Memory B cell (primary cell): ENCODE data around the gene SULF2.

Experiments used
- ATAC-seq: fragments of 150-1000 bp; cut with Tn5 transposase; 2 replicates; pipeline ENCODE4 v1.10.0; 2021; ENCODE audit warnings: low read depth, mild to moderate bottlenecking, moderate library complexity
- DNase-seq, 2 donors: peaks; one replicate each; pipeline ENCODE4 v3.0.0; 2022; ENCODE audit warnings: low spot score in 2 of 2
- H3K27ac Mint-ChIP-seq: one replicate; pipeline ENCODE4 v1.8.0; 2022; ENCODE audit warnings: mild to moderate bottlenecking, moderate library complexity, mixed read lengths
- H3K27me3 Mint-ChIP-seq: one replicate; pipeline ENCODE4 v1.8.0; 2022; ENCODE audit warnings: mixed read lengths
- H3K36me3 Mint-ChIP-seq: one replicate; pipeline ENCODE4 v1.8.0; 2022; ENCODE audit warnings: mild to moderate bottlenecking, mixed read lengths
- H3K4me1 Mint-ChIP-seq: one replicate; pipeline ENCODE4 v1.8.0; 2022; ENCODE audit warnings: mixed read lengths
- H3K4me3 Mint-ChIP-seq: one replicate; pipeline ENCODE4 v1.8.0; 2022; ENCODE audit warnings: mild to moderate bottlenecking, moderate library complexity, mixed read lengths
- H3K9me3 Mint-ChIP-seq: one replicate; pipeline ENCODE4 v1.8.0; 2022; ENCODE audit warnings: mixed read lengths

Gene SULF2

DNA sequence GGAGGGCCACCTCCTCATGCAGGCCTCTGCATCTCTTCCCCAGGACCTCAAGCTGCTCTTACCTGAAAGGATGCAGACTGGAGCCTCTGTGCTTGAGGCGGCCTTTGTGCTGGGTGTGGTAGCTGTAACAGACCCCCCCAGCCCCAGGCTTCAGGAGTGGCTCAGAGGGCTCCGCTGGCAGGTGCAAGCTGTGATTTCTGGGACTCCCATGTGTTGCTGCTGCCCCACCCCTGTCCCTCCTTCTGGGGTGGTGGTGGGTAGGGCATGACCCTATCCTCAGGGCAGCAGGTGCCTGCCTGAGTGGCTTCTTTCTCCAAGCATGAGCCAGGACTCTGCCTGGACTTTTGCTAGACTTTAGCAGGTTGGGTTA, 121.2 kb downstream of the SULF2 start:
- ATAC-seq (peak; percentile 7), DNase-seq (no peak)
- peaks cover 20% of the 10 kb centered on the region for H3K4me1 Mint-ChIP-seq
- H3K27me3 Mint-ChIP-seq = no peaks in the 10 kb centered on the region
- peak overlapping the region; percentile 43 for H3K27ac Mint-ChIP-seq
- peaks cover 5% of the 10 kb centered on the region for H3K36me3 Mint-ChIP-seq
- H3K4me3 Mint-ChIP-seq = no peak overlapping the region
- H3K9me3 Mint-ChIP-seq = no peaks in the 10 kb centered on the region

- no peaks in the 10 kb centered on the region for H3K27me3 Mint-ChIP-seq
- ATAC-seq = peak; percentile 78
- peaks cover 5% of the 10 kb centered on the region for H3K36me3 Mint-ChIP-seq
- H3K9me3 Mint-ChIP-seq = no peaks in the 10 kb centered on the region
- peaks cover 16% of the 10 kb centered on the region for H3K4me1 Mint-ChIP-seq
- DNase-seq = peak; percentile 77 to 88
- H3K27ac Mint-ChIP-seq = peak overlapping the region; percentile 69
- H3K4me3 Mint-ChIP-seq = no peak overlapping the region
Observed at GRCh38 chr20:47663354-47664067, 121.8 kb downstream of the SULF2 start.

DNA sequence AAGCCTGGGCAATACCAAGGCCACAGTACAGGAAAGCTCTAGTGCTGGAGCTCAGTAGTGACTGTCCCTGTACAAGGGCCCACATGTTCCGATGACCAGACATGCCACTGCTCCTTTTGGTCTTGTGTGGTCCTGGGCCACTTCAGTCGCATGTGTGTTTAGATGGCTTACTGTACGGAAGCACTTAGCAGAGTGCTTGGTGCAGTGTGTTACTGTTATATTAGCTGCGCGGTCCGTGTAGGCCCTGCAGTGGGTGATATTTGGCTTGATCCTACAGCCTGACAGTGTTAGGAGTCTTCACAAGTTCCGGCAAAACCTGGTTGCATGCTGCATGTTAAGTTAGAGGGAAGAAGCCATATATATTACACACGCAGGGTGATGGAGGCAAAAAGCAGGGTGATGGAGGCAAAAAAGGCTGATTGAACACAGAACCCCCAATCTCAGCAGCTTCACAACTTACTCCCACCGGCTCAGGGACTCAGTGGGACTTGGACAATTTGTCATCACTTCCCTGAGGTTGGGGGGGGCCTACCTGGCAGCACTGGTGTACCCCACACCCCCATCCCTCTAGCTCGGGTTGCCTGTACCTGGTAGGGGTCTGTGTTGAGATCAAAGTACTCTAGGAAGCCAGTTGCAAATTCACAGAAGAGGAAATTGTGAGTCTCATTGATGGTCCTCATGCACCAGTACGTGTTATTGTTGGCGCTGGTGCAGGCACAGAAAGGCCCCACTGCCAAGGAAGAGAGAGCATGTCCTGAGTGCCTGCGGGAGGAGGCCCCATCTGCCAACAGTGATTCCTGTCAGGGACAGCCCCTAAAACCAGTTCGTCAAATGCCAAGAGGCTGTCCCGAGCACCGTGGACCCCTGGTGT, 122.6 kb downstream of the SULF2 start:
- ATAC-seq (no peak), DNase-seq (no peak)
- peak overlapping the region; percentile 69 for H3K27ac Mint-ChIP-seq
- peaks cover 13% of the 10 kb centered on the region for H3K4me1 Mint-ChIP-seq
- H3K9me3 Mint-ChIP-seq = no peaks in the 10 kb centered on the region
- no peak overlapping the region for H3K4me3 Mint-ChIP-seq
- H3K27me3 Mint-ChIP-seq = no peaks in the 10 kb centered on the region
- H3K36me3 Mint-ChIP-seq = peaks cover 5% of the 10 kb centered on the region

DNA sequence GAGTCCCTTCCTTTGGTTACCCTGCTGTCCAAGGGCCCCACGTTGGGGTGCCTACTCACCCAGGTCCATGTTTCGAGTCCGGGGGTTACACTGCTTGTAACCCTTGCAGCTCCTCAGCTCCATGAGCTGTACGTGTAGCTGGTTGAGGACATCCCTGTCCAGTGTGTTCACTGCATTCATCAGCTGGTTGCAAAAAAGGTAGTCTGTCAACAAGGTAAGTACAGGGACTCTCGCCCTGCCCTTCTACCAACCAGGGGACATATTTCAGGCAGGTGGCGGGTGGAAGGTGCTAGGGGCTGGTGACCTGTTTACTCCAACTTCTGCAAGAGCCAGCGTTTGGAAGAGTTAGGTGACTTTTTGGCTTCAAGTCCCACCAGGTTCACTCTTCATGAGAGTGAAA, 123.6 kb downstream of the SULF2 start:
- H3K4me1 Mint-ChIP-seq = peaks cover 13% of the 10 kb centered on the region
- peaks cover 5% of the 10 kb centered on the region for H3K36me3 Mint-ChIP-seq
- ATAC-seq (no peak), DNase-seq (no peak)
- peak overlapping the region; percentile 41 for H3K27ac Mint-ChIP-seq
- H3K4me3 Mint-ChIP-seq = no peak overlapping the region
- H3K27me3 Mint-ChIP-seq = no peaks in the 10 kb centered on the region
- H3K9me3 Mint-ChIP-seq = no peaks in the 10 kb centered on the region

DNA sequence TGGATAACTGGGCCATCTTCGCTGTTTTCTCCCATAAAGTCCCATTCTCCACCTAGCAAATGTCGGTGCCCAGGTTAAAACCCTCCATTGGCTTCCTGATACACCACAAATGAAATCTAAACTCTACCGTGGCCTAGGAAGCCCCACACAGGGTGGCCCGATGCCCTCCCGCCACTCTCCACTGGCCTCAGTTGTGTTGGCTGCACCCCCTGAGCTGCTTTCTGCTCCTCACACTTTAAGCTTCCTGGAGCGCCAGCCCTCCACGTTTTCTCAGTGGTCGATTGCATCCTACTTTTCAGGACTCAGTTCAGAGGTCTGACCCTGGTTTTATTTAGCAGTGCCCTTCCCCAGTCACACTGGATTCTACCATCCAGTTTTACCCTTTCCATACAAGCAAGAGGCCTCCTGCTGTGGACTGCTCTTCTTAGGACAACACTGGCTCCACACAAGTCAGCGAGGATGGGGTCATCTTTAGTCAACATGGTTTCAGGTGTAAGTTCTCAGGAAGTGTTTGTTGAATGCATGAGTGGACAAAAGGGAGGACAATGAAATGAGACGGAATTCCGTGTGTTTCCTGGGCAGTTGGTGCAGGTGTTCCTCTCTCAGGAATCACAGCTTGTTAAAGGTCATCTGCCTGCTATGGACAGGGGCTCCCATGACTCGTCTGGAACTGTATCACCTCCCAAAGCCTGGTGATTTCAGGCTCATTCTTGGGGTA, 124.1 kb downstream of the SULF2 start:
- Mint-ChIP-seq H3K9me3 (no peaks in the 10 kb centered on the region), H3K27me3 (no peaks in the 10 kb centered on the region), H3K4me3 (no peak overlapping the region), H3K27ac (peak overlapping the region; percentile 41), H3K36me3 (peaks cover 7% of the 10 kb centered on the region), H3K4me1 (peaks cover 13% of the 10 kb centered on the region)
- no peak for DNase-seq
- ATAC-seq = no peak

- ATAC-seq (no peak), DNase-seq (no peak)
- peak overlapping the region; percentile 9 for H3K27ac Mint-ChIP-seq
- H3K4me3 Mint-ChIP-seq = no peak overlapping the region
- H3K4me1 Mint-ChIP-seq = peaks cover 13% of the 10 kb centered on the region
- no peaks in the 10 kb centered on the region for H3K27me3 Mint-ChIP-seq
- peaks cover 8% of the 10 kb centered on the region for H3K36me3 Mint-ChIP-seq
- no peaks in the 10 kb centered on the region for H3K9me3 Mint-ChIP-seq
Observed at GRCh38 chr20:47660602-47660905, 124.7 kb downstream of the SULF2 start.

GRCh38 chr20:47659904-47660601, 125.2 kb downstream of the SULF2 start:
- Mint-ChIP-seq H3K4me1 (peaks cover 13% of the 10 kb centered on the region), H3K27ac (peak overlapping the region; percentile 9), H3K36me3 (peaks cover 8% of the 10 kb centered on the region), H3K4me3 (no peak overlapping the region), H3K27me3 (no peaks in the 10 kb centered on the region), H3K9me3 (no peaks in the 10 kb centered on the region)
- ATAC-seq (no peak), DNase-seq (no peak)

GRCh38 chr20:47656318-47656717, 129.0 kb downstream of the SULF2 start:
- Mint-ChIP-seq H3K27ac (peak overlapping the region; percentile 28), H3K4me3 (no peak overlapping the region), H3K9me3 (no peaks in the 10 kb centered on the region), H3K36me3 (peaks cover 16% of the 10 kb centered on the region), H3K4me1 (peaks cover 3% of the 10 kb centered on the region), H3K27me3 (no peaks in the 10 kb centered on the region)
- no peak for DNase-seq
- no peak for ATAC-seq

- no peak for DNase-seq
- H3K27ac Mint-ChIP-seq = peak overlapping the region; percentile 28
- ATAC-seq = no peak
- peaks cover 18% of the 10 kb centered on the region for H3K36me3 Mint-ChIP-seq
- H3K4me3 Mint-ChIP-seq = no peak overlapping the region
- no peaks in the 10 kb centered on the region for H3K27me3 Mint-ChIP-seq
- no peaks in the 10 kb centered on the region for H3K4me1 Mint-ChIP-seq
- no peaks in the 10 kb centered on the region for H3K9me3 Mint-ChIP-seq
Observed at GRCh38 chr20:47655635-47656034, 129.6 kb downstream of the SULF2 start.

DNA sequence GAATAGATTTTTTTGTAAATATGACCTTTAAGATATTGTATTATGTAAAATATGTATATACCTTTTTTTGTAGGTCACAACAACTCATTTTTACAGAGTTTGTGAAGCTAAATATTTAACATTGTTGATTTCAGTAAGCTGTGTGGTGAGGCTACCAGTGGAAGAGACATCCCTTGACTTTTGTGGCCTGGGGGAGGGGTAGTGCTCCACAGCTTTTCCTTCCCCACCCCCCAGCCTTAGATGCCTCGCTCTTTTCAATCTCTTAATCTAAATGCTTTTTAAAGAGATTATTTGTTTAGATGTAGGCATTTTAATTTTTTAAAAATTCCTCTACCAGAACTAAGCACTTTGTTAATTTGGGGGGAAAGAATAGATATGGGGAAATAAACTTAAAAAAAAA, 130.9 kb downstream of the SULF2 start:
- H3K4me3 Mint-ChIP-seq = no peak overlapping the region
- no peaks in the 10 kb centered on the region for H3K27me3 Mint-ChIP-seq
- peak overlapping the region; percentile 42 for H3K27ac Mint-ChIP-seq
- H3K4me1 Mint-ChIP-seq = no peaks in the 10 kb centered on the region
- H3K36me3 Mint-ChIP-seq = peaks cover 22% of the 10 kb centered on the region
- no peaks in the 10 kb centered on the region for H3K9me3 Mint-ChIP-seq
- ATAC-seq (no peak), DNase-seq (no peak)

- Mint-ChIP-seq H3K36me3 (peaks cover 24% of the 10 kb centered on the region), H3K27me3 (no peaks in the 10 kb centered on the region), H3K4me1 (no peaks in the 10 kb centered on the region), H3K27ac (peak overlapping the region; percentile 65), H3K4me3 (no peak overlapping the region), H3K9me3 (no peaks in the 10 kb centered on the region)
- DNase-seq = no peak
- ATAC-seq = no peak
Observed at GRCh38 chr20:47653869-47654268, 131.4 kb downstream of the SULF2 start.

GRCh38 chr20:47652794-47653193, 132.5 kb downstream of the SULF2 start:
- H3K27ac Mint-ChIP-seq = no peak overlapping the region
- no peaks in the 10 kb centered on the region for H3K27me3 Mint-ChIP-seq
- DNase-seq (no peak), ATAC-seq (no peak)
- H3K9me3 Mint-ChIP-seq = no peaks in the 10 kb centered on the region
- H3K4me3 Mint-ChIP-seq = no peak overlapping the region
- peaks cover 24% of the 10 kb centered on the region for H3K36me3 Mint-ChIP-seq
- no peaks in the 10 kb centered on the region for H3K4me1 Mint-ChIP-seq

DNA sequence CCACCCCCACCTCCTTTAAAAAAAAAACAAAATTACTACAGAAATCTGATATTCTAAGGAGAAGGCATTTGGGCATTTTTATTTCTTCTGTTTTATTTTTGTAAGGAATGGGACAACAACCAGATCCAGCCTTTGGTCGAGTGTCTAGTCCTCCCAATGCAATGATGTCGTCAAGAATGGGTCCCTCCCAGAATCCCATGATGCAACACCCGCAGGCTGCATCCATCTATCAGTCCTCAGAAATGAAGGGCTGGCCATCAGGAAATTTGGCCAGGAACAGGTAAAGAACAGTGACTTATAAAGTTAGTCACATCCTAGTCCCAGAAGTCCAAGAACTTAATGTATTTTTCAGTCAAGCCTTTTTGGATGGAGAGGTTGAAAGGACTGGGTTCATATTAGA, 133.0 kb downstream of the SULF2 start:
- Mint-ChIP-seq H3K4me1 (no peaks in the 10 kb centered on the region), H3K27me3 (no peaks in the 10 kb centered on the region), H3K9me3 (no peaks in the 10 kb centered on the region), H3K27ac (no peak overlapping the region), H3K4me3 (no peak overlapping the region), H3K36me3 (peaks cover 24% of the 10 kb centered on the region)
- DNase-seq (no peak), ATAC-seq (no peak)

DNA sequence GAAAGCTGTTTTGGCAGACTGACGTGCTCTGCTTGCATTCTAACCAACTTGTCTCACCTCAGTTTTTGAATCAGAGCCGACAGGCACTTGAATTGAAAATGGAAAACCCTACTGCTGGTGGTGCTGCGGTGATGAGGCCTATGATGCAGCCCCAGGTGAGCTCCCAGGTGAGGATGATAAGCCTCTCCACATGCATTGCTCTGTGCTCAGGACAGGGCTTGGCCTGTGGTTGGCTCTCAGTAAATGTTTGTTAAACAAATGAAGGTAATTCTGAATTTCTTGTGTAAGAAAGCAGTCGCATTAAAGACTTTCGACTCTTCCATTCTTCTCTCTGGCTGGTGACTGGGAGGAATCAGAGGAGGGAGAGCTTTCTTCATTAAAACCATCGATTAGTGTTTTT, 136.3 kb downstream of the SULF2 start:
- DNase-seq (no peak), ATAC-seq (no peak)
- Mint-ChIP-seq H3K36me3 (peaks cover 35% of the 10 kb centered on the region), H3K4me1 (peaks cover 6% of the 10 kb centered on the region), H3K4me3 (no peak overlapping the region), H3K27ac (peak overlapping the region; percentile 58), H3K9me3 (no peaks in the 10 kb centered on the region), H3K27me3 (no peaks in the 10 kb centered on the region)
